Daoy (cell line): Measurements from ENCODE around the gene GALNT18. TPM values are rescaled to one million over a fixed set of nuclear protein-coding genes. Genes with fewer than 3 reads are reported as not detected.

Experiments used
- DNase-seq: peaks from one replicate; pipeline ENCODE4 v3.0.0-alpha.2; 2015; ENCODE audit warnings: low read depth
- total RNA-seq: library from RNA; depleted of rRNA; stranded (reverse); fragments of >200 nt; shearing (Covaris generic); gene quantifications from 2 replicates; pipeline ENCODE4 v1.2.3, GENCODE V29; 2014

The GALNT18 gene
- total RNA-seq, 1 experiment from 2014 or later, result 5.9 TPM

- no peak for DNase-seq
Observed at GRCh38 chr11:11624926-11625325, 3.1 kb upstream of the GALNT18 start.

DNA sequence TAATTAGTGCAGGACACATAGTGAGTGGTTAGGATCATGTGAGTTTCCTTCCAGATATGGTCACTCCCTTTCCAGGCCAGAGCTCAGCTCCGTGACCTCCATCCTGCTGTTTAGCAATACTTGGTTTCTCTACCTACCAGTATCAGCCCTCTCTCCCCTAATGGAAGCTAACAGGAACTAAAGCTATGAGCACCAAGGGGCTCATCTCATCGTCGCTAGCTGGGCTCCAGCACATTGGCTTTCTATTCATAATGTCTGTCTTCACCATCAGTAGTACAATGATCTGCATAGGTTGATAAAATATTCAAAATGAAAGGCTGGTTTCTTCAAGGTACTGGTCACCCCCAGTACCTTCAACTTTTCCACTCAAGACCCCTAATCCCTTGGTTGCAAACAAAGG, 2.4 kb upstream of the GALNT18 start:
- DNase-seq, result no peak

DNA sequence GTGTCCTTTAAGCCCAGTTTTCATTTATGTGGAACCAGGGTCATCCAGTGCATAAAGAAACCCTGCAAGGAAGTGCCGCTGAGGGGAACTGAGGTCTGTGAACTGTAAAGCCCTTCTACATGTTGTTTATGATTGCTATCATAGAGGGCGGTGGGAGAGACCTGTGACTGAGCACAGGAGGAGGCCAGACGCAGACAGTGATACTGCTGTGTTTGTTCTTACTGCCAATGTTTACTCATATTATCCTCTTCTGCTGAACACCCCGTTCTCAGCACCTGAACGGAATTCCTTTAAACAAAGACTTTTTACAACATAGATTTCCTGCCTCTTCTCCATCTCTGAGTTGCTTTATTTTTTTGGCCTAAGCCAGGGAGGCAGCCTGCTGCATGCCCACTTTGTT, 967 bp upstream of the GALNT18 start:
- DNase-seq, result no peak

- DNase-seq, result no peak
Observed at GRCh38 chr11:11622340-11622706, 518 bp upstream of the GALNT18 start.

DNA sequence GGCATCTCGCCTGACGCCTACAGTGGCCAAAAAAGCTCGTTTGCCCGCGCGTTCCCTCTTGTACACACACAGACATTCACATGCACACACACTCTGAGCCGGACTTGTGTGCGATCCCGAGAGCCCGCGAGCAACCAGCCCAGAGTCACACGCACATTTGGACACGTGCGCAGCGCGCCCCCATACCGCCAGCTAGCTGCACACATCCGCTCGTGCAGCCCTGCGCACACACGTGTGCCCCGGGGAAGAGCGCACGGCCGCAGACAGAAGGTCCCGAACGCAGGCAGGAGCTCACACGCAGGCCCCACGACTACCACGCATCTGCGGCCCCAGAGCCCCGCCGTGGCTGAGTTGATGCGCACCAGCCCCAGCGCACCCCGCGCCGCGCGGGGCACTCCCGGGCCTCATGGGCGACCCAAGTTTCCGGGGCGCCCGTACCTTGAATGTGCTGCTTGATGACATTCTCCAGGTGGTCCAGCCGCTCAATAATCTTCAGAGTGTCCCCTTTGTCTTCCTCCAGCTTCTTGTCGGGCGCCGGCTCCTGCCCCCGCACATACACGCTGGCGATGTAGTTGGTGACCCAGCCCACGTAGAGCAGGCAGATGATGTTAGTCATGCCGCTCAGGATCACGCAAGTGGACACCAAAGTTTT, 758 bp downstream of the GALNT18 start:
- DNase-seq, result peak; percentile 59

DNA sequence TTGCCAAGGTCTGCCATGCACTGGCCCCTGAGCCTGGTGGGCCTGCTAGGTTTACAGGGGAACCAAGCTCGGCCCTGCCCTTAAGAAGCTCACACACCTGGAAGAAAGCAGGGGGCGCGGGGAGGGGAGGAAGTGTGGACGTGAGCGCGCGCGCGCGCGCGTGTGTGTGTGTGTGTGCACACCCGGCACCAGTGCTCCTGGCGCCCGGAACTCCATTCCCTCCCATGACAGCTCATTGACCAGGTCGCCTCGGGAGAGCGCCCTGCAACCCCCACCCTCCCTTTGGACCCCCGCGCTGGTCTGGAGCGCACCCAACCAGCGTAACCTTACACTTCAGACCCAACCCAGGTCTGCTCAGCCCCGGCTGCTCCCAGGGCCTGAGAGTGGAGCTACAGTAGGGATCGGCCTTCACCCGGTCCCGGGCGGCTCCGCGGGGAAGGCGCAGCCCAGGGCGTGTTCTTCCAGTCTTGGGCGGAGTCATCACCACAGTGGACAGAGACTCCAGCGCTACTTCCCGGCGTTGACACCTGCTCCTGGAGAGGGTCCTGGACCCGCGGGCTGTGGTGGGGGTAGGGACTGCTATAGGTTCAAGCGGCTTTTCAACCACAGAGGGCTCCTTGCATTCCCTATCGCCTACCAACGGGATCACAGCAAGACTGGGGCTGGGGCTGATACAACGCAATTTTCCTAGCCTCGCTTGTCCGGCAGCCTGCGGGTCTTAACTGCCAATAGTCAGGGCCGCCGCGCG, 1.5 kb downstream of the GALNT18 start:
- DNase-seq, result peak; percentile 62

DNA sequence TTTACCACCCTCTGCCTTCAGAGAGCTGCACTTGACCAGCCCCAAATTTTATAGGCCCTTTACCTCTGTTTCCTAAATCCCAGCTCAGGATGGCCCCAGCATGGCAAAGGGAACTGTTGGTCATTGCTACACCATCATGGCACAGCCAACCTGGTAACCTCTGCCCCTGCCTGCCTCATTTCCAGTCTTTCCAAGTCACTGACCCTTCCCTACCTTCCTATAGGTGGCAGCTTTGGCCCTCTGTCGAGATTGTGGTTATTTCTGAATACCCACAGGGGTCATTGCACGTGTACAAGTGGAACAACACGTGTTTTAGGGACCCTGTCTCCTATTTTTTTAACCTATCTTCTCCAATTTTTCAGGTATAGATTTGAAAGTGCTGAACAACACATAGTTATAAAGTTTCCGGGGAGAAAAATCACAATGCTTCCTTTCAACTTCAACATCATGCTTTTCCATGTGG, 2.8 kb downstream of the GALNT18 start:
- DNase-seq, result no peak

GRCh38 chr11:11615086-11615485, 6.7 kb downstream of the GALNT18 start:
- no peak for DNase-seq

- no peak for DNase-seq
Observed at GRCh38 chr11:11612439-11612838, 9.4 kb downstream of the GALNT18 start.

GRCh38 chr11:11611381-11611780, 10.4 kb downstream of the GALNT18 start:
- DNase-seq, result no peak

DNA sequence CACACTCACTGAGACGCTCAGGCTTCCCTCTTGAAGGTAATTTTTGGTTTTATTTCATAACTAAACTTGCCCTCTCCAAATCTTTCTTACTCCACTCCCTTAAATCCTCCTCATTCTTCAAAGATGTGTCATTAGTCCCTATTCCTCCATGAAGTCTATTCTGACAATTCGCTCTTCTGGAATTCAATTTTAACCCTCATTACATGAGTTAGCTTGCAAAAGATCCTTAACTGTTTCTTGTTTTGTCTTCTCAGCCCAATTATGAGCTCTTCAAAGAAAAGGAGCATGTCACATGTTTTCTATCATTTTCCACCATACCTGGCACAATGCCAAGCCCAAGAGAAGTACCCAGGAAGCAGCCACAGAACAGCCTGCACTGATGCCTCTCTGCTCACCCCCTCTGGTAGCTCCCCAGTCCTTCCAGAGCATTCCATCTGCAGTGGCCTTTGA, 13.0 kb downstream of the GALNT18 start:
- peak; percentile 51 for DNase-seq

DNA sequence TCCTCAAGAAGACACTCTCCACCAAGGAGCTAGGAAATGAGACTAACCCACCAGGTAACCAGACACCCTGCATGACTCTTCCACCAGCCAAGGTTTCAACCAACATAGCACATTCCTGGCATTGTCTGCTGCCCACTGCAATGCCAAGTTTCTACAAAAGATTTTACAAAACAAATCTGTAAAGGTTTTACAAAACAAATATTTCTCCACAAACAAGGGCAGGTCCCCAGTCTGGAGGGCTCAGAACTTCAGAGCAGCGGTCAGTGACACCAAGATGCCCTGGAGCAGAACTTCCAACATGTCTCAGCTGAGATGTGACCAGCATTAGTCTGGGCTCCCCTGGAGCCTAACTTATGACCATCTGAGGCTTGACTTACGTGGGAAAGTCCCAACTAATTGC, 14.0 kb downstream of the GALNT18 start:
- DNase-seq, result peak; percentile 42

- DNase-seq, result no peak
Observed at GRCh38 chr11:11605821-11606450, 15.9 kb downstream of the GALNT18 start.

GRCh38 chr11:11605181-11605580, 16.6 kb downstream of the GALNT18 start:
- DNase-seq, result no peak

DNA sequence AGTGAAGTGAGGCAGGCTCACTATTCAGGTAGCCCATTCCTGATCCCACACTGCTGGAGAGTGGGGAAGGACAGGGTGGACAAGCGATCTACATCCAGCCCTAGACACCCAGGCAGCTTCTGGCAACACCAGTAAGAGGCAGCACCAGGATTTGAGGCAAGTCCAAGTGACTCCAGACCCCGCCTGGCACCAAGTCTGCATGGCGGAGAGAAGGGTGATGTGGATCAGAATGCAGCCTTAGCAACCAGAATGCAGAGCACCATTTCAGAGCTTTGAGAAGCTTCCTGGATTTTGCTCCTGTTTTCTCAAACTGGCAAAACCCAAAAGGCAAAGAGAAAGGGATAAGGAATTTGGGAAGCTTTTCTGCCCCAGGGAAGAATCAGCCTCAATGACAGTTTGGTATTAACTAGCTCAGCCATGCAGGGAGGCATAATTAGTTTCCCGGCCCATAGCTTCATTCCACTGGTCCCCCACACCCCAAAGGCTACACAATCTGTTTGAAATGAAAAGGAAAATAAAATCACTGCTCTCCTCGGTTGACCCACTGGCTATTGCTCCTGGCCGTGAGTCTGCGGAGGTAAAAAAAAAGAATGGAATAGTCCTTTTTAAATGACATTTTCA, 17.3 kb downstream of the GALNT18 start:
- no peak for DNase-seq

- no peak for DNase-seq
Observed at GRCh38 chr11:11602011-11602410, 19.8 kb downstream of the GALNT18 start.

- no peak for DNase-seq
Observed at GRCh38 chr11:11600288-11600687, 21.5 kb downstream of the GALNT18 start.

DNA sequence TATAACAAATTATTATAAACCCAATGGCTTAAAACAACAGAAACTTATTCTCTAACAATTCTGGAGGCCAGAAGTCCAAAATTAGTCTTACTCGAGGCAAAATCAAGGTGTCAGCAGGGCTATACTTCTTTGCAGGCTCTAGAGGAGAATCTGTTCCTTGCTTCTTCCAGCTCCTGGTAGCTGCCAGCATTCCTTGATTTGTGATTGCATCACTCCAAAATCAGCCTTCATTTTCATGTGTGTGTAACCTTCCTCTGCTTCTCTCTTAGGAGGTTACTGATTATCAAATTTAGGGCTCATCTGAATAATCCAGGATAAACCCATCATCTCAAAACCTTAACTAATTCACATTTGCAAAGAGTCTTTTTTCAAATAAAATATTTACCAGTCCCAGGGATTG, 23.6 kb downstream of the GALNT18 start:
- DNase-seq, result no peak

- no peak for DNase-seq
Observed at GRCh38 chr11:11594162-11594561, 27.6 kb downstream of the GALNT18 start.

GRCh38 chr11:11592146-11592684, 29.6 kb downstream of the GALNT18 start:
- DNase-seq, result no peak

DNA sequence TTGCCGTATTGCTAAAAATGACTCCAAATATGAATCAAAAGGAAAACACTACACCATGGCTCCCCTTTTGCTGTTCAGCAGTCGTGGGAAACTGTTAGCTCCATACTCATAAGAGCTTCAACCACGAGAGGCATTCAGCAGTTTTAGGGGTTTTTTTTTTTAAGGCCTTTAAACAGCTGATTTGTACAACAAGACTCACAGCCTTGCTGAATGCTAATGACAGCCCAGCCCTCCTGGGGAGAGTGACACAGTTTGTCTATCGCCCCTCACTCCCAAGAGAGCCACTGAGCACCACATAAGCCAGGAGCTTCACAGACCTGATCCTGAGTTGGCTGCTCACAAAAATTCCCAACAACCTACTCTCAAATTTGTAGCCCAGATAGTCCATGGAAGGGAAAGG, 32.4 kb downstream of the GALNT18 start:
- DNase-seq, result no peak

GRCh38 chr11:11588891-11589290, 32.9 kb downstream of the GALNT18 start:
- no peak for DNase-seq
